IMR-90 (cell line): Measurements from ENCODE around the gene SPCS2. TPM values are rescaled to one million over a fixed set of nuclear protein-coding genes. Genes with fewer than 3 reads are reported as not detected.

Source experiments
- ATAC-seq: fragments of 200-7000 bp; cut with Tn5 transposase; 2 replicates; pipeline ENCODE4 v1.9.1; 2020; ENCODE audit warnings: low read depth, mild to moderate bottlenecking, moderate library complexity
- BruUV-seq: library from RNA; stranded (reverse); fragments of 400-500 nt; replicated peaks from 2 replicates; lab custom pipeline; 2021; lab: Mats Ljungman, UMichigan
- CTCF ChIA-PET: fragments of 300-600 bp; formaldehyde crosslinking; extraction: SDS; loops from one replicate; lab custom pipeline; 2021; ENCODE audit warnings: antibody characterized with exemption; lab: Yijun Ruan, JAX
- POLR2A ChIA-PET: fragments of 300-600 bp; sonication (Branson Sonifier 250); formaldehyde crosslinking; loops from one replicate; lab custom pipeline; 2022; ENCODE audit warnings: antibody characterized with exemption; ENCODE audit not compliant: unreplicated experiment; lab: Charles Lee
- DNase-seq: peaks from one replicate; pipeline ENCODE4 v3.0.0; 2013
- H2AFZ ChIP-seq: replicated peaks from 2 replicates; pipeline ENCODE3; 2013; ENCODE audit warnings: low read length, mild to moderate bottlenecking; ENCODE audit not compliant: poor library complexity
- H2AK5ac ChIP-seq: 2 replicates; pipeline ENCODE4 v1.6.1; 2013; ENCODE audit warnings: low read depth, low read length, inconsistent platforms
- H2AK9ac ChIP-seq: replicated peaks from 2 replicates; pipeline ENCODE3; 2013; ENCODE audit warnings: mild to moderate bottlenecking, low read depth, low read length, moderate library complexity; ENCODE audit not compliant: poor library complexity
- H2BK120ac ChIP-seq: 2 replicates; pipeline ENCODE4 v1.6.1; 2013; ENCODE audit warnings: low read depth, low read length, inconsistent platforms
- H2BK15ac ChIP-seq: 3 replicates; pipeline ENCODE4 v1.6.1; 2013; ENCODE audit warnings: low read depth, low read length, inconsistent platforms
- H2BK20ac ChIP-seq: 2 replicates; pipeline ENCODE4 v1.6.1; 2013; ENCODE audit warnings: low read depth, mild to moderate bottlenecking, inconsistent platforms, low read length, moderate library complexity
- H2BK5ac ChIP-seq: 2 replicates; pipeline ENCODE4 v1.6.1; 2013; ENCODE audit warnings: mild to moderate bottlenecking, low read depth, low read length, inconsistent platforms; ENCODE audit not compliant: poor library complexity, severe bottlenecking
- H3K14ac ChIP-seq: replicated peaks from 2 replicates; pipeline ENCODE4 v1.6.1; 2013; ENCODE audit warnings: low read depth, low read length, inconsistent platforms
- H3K18ac ChIP-seq: 2 replicates; pipeline ENCODE4 v1.6.1; 2013; ENCODE audit warnings: low read depth, low read length, control low read depth
- H3K23ac ChIP-seq: 2 replicates; pipeline ENCODE4 v1.6.1; 2013; ENCODE audit warnings: low read depth, low read length, inconsistent platforms
- H3K27ac ChIP-seq: 2 replicates; pipeline ENCODE4 v1.5.1; 2013; ENCODE audit warnings: mild to moderate bottlenecking, control low read depth, low read length; ENCODE audit not compliant: insufficient read depth
- H3K27me3 ChIP-seq: 2 replicates; pipeline ENCODE4 v1.6.1; 2013; ENCODE audit warnings: low read length; ENCODE audit not compliant: control insufficient read depth, insufficient read depth
- H3K36me3 ChIP-seq: 2 replicates; pipeline ENCODE4 v1.6.1; 2013; ENCODE audit warnings: low read length, mixed read lengths; ENCODE audit not compliant: control insufficient read depth, insufficient read depth
- H3K4ac ChIP-seq: 2 replicates; pipeline ENCODE4 v1.6.1; 2013; ENCODE audit warnings: low read depth, low read length, inconsistent platforms
- H3K4me1 ChIP-seq: 2 replicates; pipeline ENCODE4 v1.6.1; 2013; ENCODE audit warnings: low read length, mixed read lengths; ENCODE audit not compliant: control insufficient read depth, insufficient read depth
- H3K4me2 ChIP-seq: 2 replicates; pipeline ENCODE4 v1.6.1; 2013; ENCODE audit warnings: low read depth, mild to moderate bottlenecking, control low read depth, low read length, moderate library complexity
- H3K4me3 ChIP-seq: 2 replicates; pipeline ENCODE4 v1.5.1; 2013; ENCODE audit warnings: low read depth, mild to moderate bottlenecking, control low read depth, low read length, moderate library complexity; ENCODE audit not compliant: insufficient read depth
- H3K56ac ChIP-seq: 2 replicates; pipeline ENCODE4 v1.6.1; 2013; ENCODE audit warnings: low read length, inconsistent platforms; ENCODE audit not compliant: insufficient read depth; ENCODE audit errors: extremely low read depth
- H3K79me1 ChIP-seq, 2 experiments: 2 replicates each; pipeline ENCODE4 v1.6.1; 2013; ENCODE audit warnings: low read length in 2 of 2, inconsistent platforms in 1 of 2, low read depth in 1 of 2
- H3K9ac ChIP-seq: 2 replicates; pipeline ENCODE4 v1.6.1; 2013; ENCODE audit warnings: low read depth, low read length, control low read depth
- H3K9me1 ChIP-seq: 2 replicates; pipeline ENCODE4 v1.6.1; 2013; ENCODE audit warnings: low read length, inconsistent platforms; ENCODE audit not compliant: insufficient read depth
- H3K9me3 ChIP-seq: 2 replicates; pipeline ENCODE4 v1.6.1; 2013; ENCODE audit warnings: low read length; ENCODE audit not compliant: control insufficient read depth, insufficient read depth
- H4K20me1 ChIP-seq: 2 replicates; pipeline ENCODE4 v1.6.1; 2013; ENCODE audit warnings: low read length, inconsistent platforms; ENCODE audit not compliant: insufficient read depth
- H4K5ac ChIP-seq: 2 replicates; pipeline ENCODE4 v1.6.1; 2013; ENCODE audit warnings: mild to moderate bottlenecking, low read depth, low read length, control low read depth
- H4K8ac ChIP-seq, 2 experiments: 2 replicates each; pipeline ENCODE4 v1.6.1; 2013; ENCODE audit warnings: low read depth in 2 of 2, low read length in 2 of 2, control low read depth in 1 of 2, inconsistent platforms in 1 of 2
- H4K91ac ChIP-seq: 2 replicates; pipeline ENCODE4 v1.6.1; 2013; ENCODE audit warnings: low read depth, low read length, inconsistent platforms; ENCODE audit not compliant: insufficient read depth
- BHLHE40 ChIP-seq: fragments of 150-350 bp; IDR thresholded peaks from 2 replicates; pipeline ENCODE4 v1.6.1; 2016; ENCODE audit warnings: mild to moderate bottlenecking, low read depth, low read length
- CEBPB ChIP-seq: IDR thresholded peaks from 2 replicates; pipeline ENCODE4 v1.6.1; 2012; ENCODE audit warnings: low read depth, low read length, improper control_type of control experiment
- CHD1 ChIP-seq: IDR thresholded peaks from 2 replicates; pipeline ENCODE4 v1.6.1; 2012; ENCODE audit warnings: low read depth, low read length, improper control_type of control experiment
- CTCF ChIP-seq: conservative IDR thresholded peaks from 2 replicates; pipeline ENCODE4 v1.5.1; 2012; ENCODE audit warnings: mild to moderate bottlenecking, low read depth, low read length, improper control_type of control experiment
- ELK1 ChIP-seq: fragments of 150-350 bp; IDR thresholded peaks from 2 replicates; pipeline ENCODE4 v1.6.1; 2016; ENCODE audit warnings: low read depth, mild to moderate bottlenecking, low read length, moderate library complexity, borderline replicate concordance
- FOS ChIP-seq: fragments of 150-350 bp; IDR thresholded peaks from 2 replicates; pipeline ENCODE4 v1.6.1; 2016; ENCODE audit warnings: low read depth, low read length
- MAFK ChIP-seq: IDR thresholded peaks from 2 replicates; pipeline ENCODE4 v1.6.1; 2012; ENCODE audit warnings: low read depth, low read length, improper control_type of control experiment
- MAZ ChIP-seq: IDR thresholded peaks from 2 replicates; pipeline ENCODE4 v1.6.1; 2012; ENCODE audit warnings: low read depth, mild to moderate bottlenecking, low read length, improper control_type of control experiment, moderate library complexity, borderline replicate concordance
- MXI1 ChIP-seq: IDR thresholded peaks from 2 replicates; pipeline ENCODE4 v1.6.1; 2012; ENCODE audit warnings: low read depth, mild to moderate bottlenecking, low read length, moderate library complexity, borderline replicate concordance
- NFE2L2 ChIP-seq: fragments of 150-350 bp; IDR thresholded peaks from 2 replicates; pipeline ENCODE4 v1.6.1; 2016; ENCODE audit warnings: low read depth, mild to moderate bottlenecking, low read length
- POLR2A ChIP-seq: IDR thresholded peaks from 2 replicates; pipeline ENCODE4 v1.6.1; 2012; ENCODE audit warnings: mild to moderate bottlenecking, low read depth, low read length
- RAD21 ChIP-seq: IDR thresholded peaks from 2 replicates; pipeline ENCODE4 v1.6.1; 2012; ENCODE audit warnings: low read length, improper control_type of control experiment
- RCOR1 ChIP-seq: IDR thresholded peaks from 2 replicates; pipeline ENCODE4 v1.6.1; 2012; ENCODE audit warnings: mild to moderate bottlenecking, low read length, improper control_type of control experiment; ENCODE audit not compliant: insufficient replicate concordance
- RFX5 ChIP-seq: IDR thresholded peaks from 2 replicates; pipeline ENCODE4 v1.8.0; 2012; ENCODE audit warnings: low read depth, mild to moderate bottlenecking, low read length, moderate library complexity
- SMC3 ChIP-seq: fragments of 150-350 bp; IDR thresholded peaks from 2 replicates; pipeline ENCODE4 v1.6.1; 2016; ENCODE audit warnings: low read depth, mild to moderate bottlenecking, antibody characterized with exemption, low read length, moderate library complexity
- USF2 ChIP-seq: fragments of 150-350 bp; IDR thresholded peaks from 2 replicates; pipeline ENCODE4 v1.6.1; 2017; ENCODE audit warnings: mild to moderate bottlenecking, antibody characterized with exemption, low read length, low read depth
- WGBS, 2 experiments: methylation state at CpG; one replicate each; pipeline versions ENCODE4 v1.1.5 to v1.1.7; 2013; ENCODE audit warnings: missing lambda C conversion rate in 2 of 2; ENCODE audit not compliant: insufficient read length in 1 of 2; ENCODE audit errors: extremely low coverage in 2 of 2; 5-methylcytosine and 5-hydroxymethylcytosine counted together
- dilution Hi-C: fragments of 300-500 bp; cut with HindIII; formaldehyde crosslinking; loops from one replicate; pipeline ENCODE4 v1.14.3; 2018; ENCODE audit warnings: low sequenced_read_pairs; ENCODE audit not compliant: unreplicated experiment
- in situ Hi-C: fragments of 300-500 bp; cut with MboI; formaldehyde crosslinking; loops from 3 replicates; pipeline ENCODE4 v1.14.3; 2019; ENCODE audit warnings: low sequenced_read_pairs, inconsistent platforms, mixed read lengths
- intact Hi-C: fragments of 100-400 bp; cut with micrococcal nuclease; formaldehyde crosslinking; loops from 2 replicates; pipeline ENCODE4 v1.10.0; 2022
- polyA plus RNA-seq, 3 experiments: library from polyadenylated mRNA; depleted of rRNA; stranded (reverse); fragments of >200 nt; gene quantifications; 2 replicates each; pipeline ENCODE4 v1.2.3, GENCODE V29; 2012; ENCODE audit warnings: low replicate concordance in 1 of 3
- total RNA-seq: library from RNA; depleted of rRNA; stranded (reverse); fragments of >200 nt; gene quantifications from 2 replicates; pipeline ENCODE4 v1.2.3, GENCODE V29; 2012

SPCS2 gene
- total and polyA plus RNA-seq, 2 of the 4 experiments (the other 2 are of a cell fraction), result 15.4 to 76.0 TPM

- Histone ChIP-seq H4K91ac (no peak overlapping the region), H4K20me1 (no peaks in the 10 kb centered on the region), H3K9me3 (no peaks in the 10 kb centered on the region), H2BK5ac (no peak overlapping the region), H3K4me2 (no peak overlapping the region), H3K9ac (no peak overlapping the region), H3K4ac (no peak overlapping the region), H4K8ac (no peak overlapping the region), H3K4me3 (no peak overlapping the region), H2AK9ac (no peak overlapping the region), H2AFZ (no peak overlapping the region), H4K5ac (no peak overlapping the region), H3K27ac (no peak overlapping the region), H3K56ac (no peak overlapping the region), H2BK20ac (no peak overlapping the region), H3K4me1 (peaks cover 11% of the 10 kb centered on the region), H3K23ac (no peak overlapping the region), H3K14ac (no peak overlapping the region), H2BK120ac (no peak overlapping the region), H3K79me1 (peaks cover 0 to 19% of the 10 kb centered on the region in 2 experiments; a peak in 1 of 4 replicates), H3K27me3 (no peaks in the 10 kb centered on the region), H2AK5ac (no peak overlapping the region), H3K18ac (no peak overlapping the region), H3K36me3 (peaks cover 11% of the 10 kb centered on the region), H3K9me1 (peaks cover 4% of the 10 kb centered on the region; the same call in 1 of the 2 replicates), H2BK15ac (no peak overlapping the region)
- 71% methylated on average over 1 of the region's 2 CpGs; no CpG with 5 or more reads in 1 of the 2 experiments for WGBS, 2 experiments
- DNase-seq (no peak), ATAC-seq (no peak)
- ChIA-PET POLR2A (interaction anchor here (0.5 kb wide), 1 partner anchor 106 kb away, joined by 3 read pairs; no protein-coding TSS in a partner anchor), CTCF (no interaction called here)
- intact Hi-C loops, result no loop called here
- in situ Hi-C loops, result no loop called here
- TF ChIP-seq NFE2L2, result no peak
- no peak for TF ChIP-seq ELK1
- no peak for TF ChIP-seq BHLHE40
- no peak for TF ChIP-seq MXI1
- no peak for TF ChIP-seq RFX5
- TF ChIP-seq MAZ, result no peak
- TF ChIP-seq CEBPB, result no peak
- no peak for TF ChIP-seq RCOR1
- TF ChIP-seq SMC3, result no peak
- TF ChIP-seq RAD21, result no peak
- TF ChIP-seq MAFK, result no peak
- TF ChIP-seq USF2, result no peak
- TF ChIP-seq FOS, result no peak
- TF ChIP-seq CTCF, result no peak
- no peak for TF ChIP-seq CHD1
- TF ChIP-seq POLR2A, result no peak
- BruUV-seq, result no TSS peak
- dilution Hi-C loops, result no loop called here
These were observed 13.8 kb upstream of the SPCS2 start for GRCh38 chr11:74935285-74935684.
